ENCODE results near the gene ADGB. TPM values are rescaled to one million over a fixed set of nuclear protein-coding genes. Genes with fewer than 3 reads are reported as not detected.
A peak's percentile ranks its signal among the peaks of the same experiment; 100 is the strongest.
"Not testable (repeated sequence)": the region's sequence is repeated elsewhere in the genome, so short reads cannot be mapped to it uniquely, and the experiment has no call there.

The ADGB gene
- total RNA-seq, 1 donor from 2014 or later = not detected

DNA sequence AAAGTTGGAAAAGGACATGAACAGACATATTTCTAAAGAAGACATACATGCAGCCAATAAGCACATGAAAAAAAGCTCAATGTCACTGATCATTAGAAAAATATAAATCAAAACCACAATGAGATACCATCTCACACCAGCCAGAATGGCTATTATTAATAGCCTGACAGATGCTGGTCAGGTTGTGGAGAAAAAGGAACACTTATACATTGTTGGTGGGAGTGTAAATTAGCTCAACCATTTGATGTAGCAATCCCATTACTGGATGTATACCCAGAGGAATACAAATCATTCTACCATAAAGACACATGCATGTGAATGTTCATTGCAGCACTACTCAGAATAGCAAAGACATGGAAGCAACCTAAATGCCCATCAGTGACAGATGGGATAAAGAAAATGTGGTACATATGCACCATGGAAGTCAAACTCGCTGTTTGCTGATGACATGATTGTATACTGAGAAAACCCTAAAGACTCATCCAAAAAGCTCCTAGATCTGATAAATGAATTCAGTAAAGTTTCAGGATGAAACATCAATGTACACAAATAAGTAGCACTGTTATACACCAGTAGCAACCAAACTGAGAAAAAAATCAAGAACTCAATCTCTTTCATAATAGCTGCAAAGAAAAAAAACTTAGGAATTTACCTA is 196.8 kb downstream of the ADGB start:
- Histone ChIP-seq H3K36me3 (ENCODE audit: insufficient read depth, low read length) (no peaks in the 10 kb centered on the region), H2AFZ (ENCODE audit: low read depth, low read length) (no peak overlapping the region), H3K79me2 (ENCODE audit: insufficient read depth, low read length) (no peaks in the 10 kb centered on the region), H3K27ac (ENCODE audit: low read depth, low read length) (no peak overlapping the region), H3K9ac (ENCODE audit: low read length) (no peak overlapping the region), H4K20me1 (ENCODE audit: insufficient read depth, low read length) (no peaks in the 10 kb centered on the region), H3K4me2 (ENCODE audit: low read length) (no peak overlapping the region), H3K9me3 (ENCODE audit: insufficient read depth, low read depth, low read length) (peaks cover 3% of the 10 kb centered on the region), H3K4me3 (ENCODE audit: insufficient read depth, low read depth, low read length) (no peak overlapping the region), H3K4me1 (ENCODE audit: insufficient read depth, low read length) (no peaks in the 10 kb centered on the region), H3K27me3 (ENCODE audit: insufficient read depth, low read length) (no peaks in the 10 kb centered on the region)
- FAIRE-seq = no peak
- Mint-ChIP-seq H3K4me3 (ENCODE audit: unreplicated experiment) (no peak overlapping the region), H3K36me3 (ENCODE audit: low read depth, unreplicated experiment) (peaks cover 2% of the 10 kb centered on the region), H3K27me3 (ENCODE audit: low read depth, unreplicated experiment) (no peaks in the 10 kb centered on the region), H3K4me1 (ENCODE audit: low read depth, unreplicated experiment) (no peaks in the 10 kb centered on the region), H3K9me3 (ENCODE audit: unreplicated experiment) (peaks cover 14% of the 10 kb centered on the region), H3K27ac (ENCODE audit: unreplicated experiment) (no peak overlapping the region)
- no peak for DNase-seq (ENCODE audit: low read depth)
- no peak for TF ChIP-seq EZH2 (IDR thresholded peaks at IDR 0.05; ENCODE audit: insufficient read depth, low read length)
- TF ChIP-seq, protein P1, sequence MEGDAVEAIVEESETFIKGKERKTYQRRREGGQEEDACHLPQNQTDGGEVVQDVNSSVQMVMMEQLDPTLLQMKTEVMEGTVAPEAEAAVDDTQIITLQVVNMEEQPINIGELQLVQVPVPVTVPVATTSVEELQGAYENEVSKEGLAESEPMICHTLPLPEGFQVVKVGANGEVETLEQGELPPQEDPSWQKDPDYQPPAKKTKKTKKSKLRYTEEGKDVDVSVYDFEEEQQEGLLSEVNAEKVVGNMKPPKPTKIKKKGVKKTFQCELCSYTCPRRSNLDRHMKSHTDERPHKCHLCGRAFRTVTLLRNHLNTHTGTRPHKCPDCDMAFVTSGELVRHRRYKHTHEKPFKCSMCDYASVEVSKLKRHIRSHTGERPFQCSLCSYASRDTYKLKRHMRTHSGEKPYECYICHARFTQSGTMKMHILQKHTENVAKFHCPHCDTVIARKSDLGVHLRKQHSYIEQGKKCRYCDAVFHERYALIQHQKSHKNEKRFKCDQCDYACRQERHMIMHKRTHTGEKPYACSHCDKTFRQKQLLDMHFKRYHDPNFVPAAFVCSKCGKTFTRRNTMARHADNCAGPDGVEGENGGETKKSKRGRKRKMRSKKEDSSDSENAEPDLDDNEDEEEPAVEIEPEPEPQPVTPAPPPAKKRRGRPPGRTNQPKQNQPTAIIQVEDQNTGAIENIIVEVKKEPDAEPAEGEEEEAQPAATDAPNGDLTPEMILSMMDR (IDR thresholded peaks at IDR 0.05; ENCODE audit: insufficient read depth, low read depth, low read length) = no peak

GRCh38 chr6:146803167-146803566 is 204.4 kb downstream of the ADGB start:
- H3K4me3 ChIP-seq (ENCODE audit: insufficient read depth, low read depth, low read length); H3K4me2 ChIP-seq (ENCODE audit: low read length); H3K36me3 ChIP-seq (ENCODE audit: insufficient read depth, low read length); H3K9ac ChIP-seq (ENCODE audit: low read length); FAIRE-seq; H3K36me3 Mint-ChIP-seq (ENCODE audit: low read depth, unreplicated experiment); H3K4me3 Mint-ChIP-seq (ENCODE audit: unreplicated experiment); H3K9me3 ChIP-seq (ENCODE audit: insufficient read depth, low read depth, low read length); H3K79me2 ChIP-seq (ENCODE audit: insufficient read depth, low read length); H4K20me1 ChIP-seq (ENCODE audit: insufficient read depth, low read length); H3K27me3 Mint-ChIP-seq (ENCODE audit: low read depth, unreplicated experiment); H3K4me1 Mint-ChIP-seq (ENCODE audit: low read depth, unreplicated experiment); H3K4me1 ChIP-seq (ENCODE audit: insufficient read depth, low read length); H2AFZ ChIP-seq (ENCODE audit: low read depth, low read length); H3K27ac ChIP-seq (ENCODE audit: low read depth, low read length); H3K27ac Mint-ChIP-seq (ENCODE audit: unreplicated experiment); DNase-seq (ENCODE audit: low read depth); H3K27me3 ChIP-seq (ENCODE audit: insufficient read depth, low read length); H3K9me3 Mint-ChIP-seq (ENCODE audit: unreplicated experiment): not testable (repeated sequence)

DNA sequence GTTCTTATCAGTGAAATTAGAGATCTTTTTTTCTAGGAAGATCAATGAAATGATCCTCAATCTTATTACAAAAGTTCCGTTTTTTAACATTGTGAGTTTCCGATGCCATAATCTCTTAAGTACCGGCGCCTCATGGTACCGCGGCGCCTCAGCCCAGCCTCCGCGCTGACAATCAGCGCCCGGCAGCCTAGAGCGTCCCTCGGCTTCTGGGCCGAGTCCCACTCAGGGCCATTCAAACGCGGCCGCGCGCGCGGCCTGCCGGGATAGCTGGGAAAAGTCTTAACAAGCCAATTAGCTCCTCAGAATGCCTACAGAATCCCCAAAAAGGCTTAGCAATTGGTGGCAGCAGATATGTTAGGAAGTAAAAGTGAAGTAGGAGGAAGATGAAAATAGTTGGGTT is 204.8 kb downstream of the ADGB start:
- no peak for TF ChIP-seq EZH2 (IDR thresholded peaks at IDR 0.05; ENCODE audit: insufficient read depth, low read length)
- TF ChIP-seq, protein P1 (IDR thresholded peaks at IDR 0.05; ENCODE audit: insufficient read depth, low read depth, low read length) = no peak
- Histone ChIP-seq H2AFZ (ENCODE audit: low read depth, low read length) (peak overlapping the region; percentile 10), H3K4me2 (ENCODE audit: low read length) (no peak overlapping the region), H3K4me1 (ENCODE audit: insufficient read depth, low read length) (no peaks in the 10 kb centered on the region), H4K20me1 (ENCODE audit: insufficient read depth, low read length) (no peaks in the 10 kb centered on the region), H3K27me3 (ENCODE audit: insufficient read depth, low read length) (no peaks in the 10 kb centered on the region), H3K9ac (ENCODE audit: low read length) (no peak overlapping the region), H3K79me2 (ENCODE audit: insufficient read depth, low read length) (no peaks in the 10 kb centered on the region), H3K36me3 (ENCODE audit: insufficient read depth, low read length) (no peaks in the 10 kb centered on the region), H3K9me3 (ENCODE audit: insufficient read depth, low read depth, low read length) (no peaks in the 10 kb centered on the region), H3K27ac (ENCODE audit: low read depth, low read length) (no peak overlapping the region), H3K4me3 (ENCODE audit: insufficient read depth, low read depth, low read length) (no peak overlapping the region)
- Mint-ChIP-seq H3K27ac (ENCODE audit: unreplicated experiment) (no peak overlapping the region), H3K9me3 (ENCODE audit: unreplicated experiment) (no peaks in the 10 kb centered on the region), H3K4me3 (ENCODE audit: unreplicated experiment) (no peak overlapping the region), H3K4me1 (ENCODE audit: low read depth, unreplicated experiment) (peaks cover 6% of the 10 kb centered on the region), H3K27me3 (ENCODE audit: low read depth, unreplicated experiment) (no peaks in the 10 kb centered on the region), H3K36me3 (ENCODE audit: low read depth, unreplicated experiment) (peaks cover 2% of the 10 kb centered on the region)
- DNase-seq (ENCODE audit: low read depth) = no peak
- no peak for FAIRE-seq
